HepG2 (cell line): Measurements from ENCODE around the gene CAMSAP1. TPM values are rescaled to one million over a fixed set of nuclear protein-coding genes. Genes with fewer than 3 reads are reported as not detected.

Experiments used
- ARNTL ChIP-seq: sonication (generic); formaldehyde crosslinking; IDR thresholded peaks from 2 replicates; pipeline ENCODE4 v1.4.0; 2020; ENCODE audit warnings: mild to moderate bottlenecking, missing genetic modification reagents
- ASH2L ChIP-seq: fragments of 300-600, 200-600 bp; sonication (generic); IDR thresholded peaks from 2 replicates; pipeline ENCODE4 v1.7.0; 2017; ENCODE audit warnings: low read depth, mild to moderate bottlenecking, moderate library complexity, mixed read lengths, low read length; ENCODE audit not compliant: insufficient read length
- EEA1 ChIP-seq: sonication (generic); formaldehyde crosslinking; IDR thresholded peaks from 2 replicates; pipeline ENCODE4 v1.5.1; 2020; ENCODE audit warnings: mild to moderate bottlenecking, missing genetic modification reagents, borderline replicate concordance
- FOXP1 ChIP-seq, 2 experiments: fragments of 450-650 bp in 1 of 2; IDR thresholded peaks; 2 replicates each; pipeline ENCODE4 v1.6.1; 2017 to 2018; ENCODE audit warnings: antibody characterized with exemption in 1 of 2
- GATAD2A ChIP-seq: IDR thresholded peaks from 2 replicates; pipeline ENCODE4 v1.6.1; 2016
- JDP2 ChIP-seq: sonication (generic); formaldehyde crosslinking; IDR thresholded peaks from 2 replicates; pipeline ENCODE4 v1.8.1; 2022; ENCODE audit warnings: missing genetic modification reagents, borderline replicate concordance
- SNRNP70 ChIP-seq: fragments of 200-400 bp; formaldehyde crosslinking; IDR thresholded peaks from 2 replicates; pipeline ENCODE4 v1.6.1; 2017; ENCODE audit warnings: mild to moderate bottlenecking, low read depth, low read length, moderate library complexity
- SRF ChIP-seq: IDR thresholded peaks from 2 replicates; pipeline ENCODE4 v1.6.1; 2011; ENCODE audit warnings: mild to moderate bottlenecking, low read depth, low read length, moderate library complexity
- ZNF205 ChIP-seq: IDR thresholded peaks from 2 replicates; pipeline ENCODE4 v1.6.1; 2018; ENCODE audit warnings: missing biosample characterization, missing genetic modification reagents
- ZNF530 ChIP-seq: sonication (generic); formaldehyde crosslinking; IDR thresholded peaks from 2 replicates; pipeline ENCODE4 v1.5.0; 2020; ENCODE audit warnings: low read depth, mild to moderate bottlenecking, missing genetic modification reagents
- ZNF746 ChIP-seq: sonication (generic); formaldehyde crosslinking; IDR thresholded peaks from 2 replicates; pipeline ENCODE4 v1.8.0; 2022; ENCODE audit warnings: mild to moderate bottlenecking, missing genetic modification reagents
- polyA plus RNA-seq, 8 experiments: library from polyadenylated mRNA; depleted of rRNA in 3 of 8; stranded (reverse) in 7 of 8; unstranded in 1 of 8; fragments of >200 nt; fragmentation: Illumina TruSeq in 4 of 8; extraction: Trizol in 4 of 8; gene quantifications; 2 replicates each; pipeline versions ENCODE4 v1.2.1 to v1.2.3, GENCODE V29; 2011 to 2016; ENCODE audit warnings: low read depth in 4 of 8, missing spikeins in 1 of 8, mixed read lengths in 1 of 8; ENCODE audit not compliant: insufficient read depth in 1 of 8
- total RNA-seq, 5 experiments: library from RNA; depleted of rRNA; stranded (reverse); fragments of >200 nt; fragmentation: Illumina TruSeq; extraction: Trizol; gene quantifications; 2 replicates each; pipeline ENCODE4 v1.2.3, GENCODE V29; 2016; ENCODE audit warnings: low read depth in 1 of 5
- TF ChIP-seq, protein P1 (sequence below), 2 experiments: fragments of 450-650 bp in 1 of 2; sonication (generic) in 1 of 2; formaldehyde crosslinking in 1 of 2; IDR thresholded peaks; 2 replicates each; pipeline versions ENCODE4 v1.6.1 to v1.8.0; 2016 to 2022; ENCODE audit warnings: antibody characterized with exemption in 1 of 2, mild to moderate bottlenecking in 1 of 2, missing genetic modification reagents in 1 of 2
- TF ChIP-seq, protein P2 (sequence below): IDR thresholded peaks from 2 replicates; pipeline ENCODE4 v1.6.1; 2018; ENCODE audit warnings: missing genetic modification reagents
- TF ChIP-seq, protein P3 (sequence below): IDR thresholded peaks from 2 replicates; pipeline ENCODE4 v1.6.1; 2012; ENCODE audit warnings: low read depth, low read length, improper control_type of control experiment
- TF ChIP-seq, protein P4 (sequence below): fragments of 450-650 bp; IDR thresholded peaks from 2 replicates; pipeline ENCODE4 v1.6.1; 2016

The CAMSAP1 gene
- total and polyA plus RNA-seq, 2 of the 13 experiments (the other 11 are each of a cell fraction or from before 2014, with no cell fraction given): 3.8 to 12.4 TPM

DNA sequence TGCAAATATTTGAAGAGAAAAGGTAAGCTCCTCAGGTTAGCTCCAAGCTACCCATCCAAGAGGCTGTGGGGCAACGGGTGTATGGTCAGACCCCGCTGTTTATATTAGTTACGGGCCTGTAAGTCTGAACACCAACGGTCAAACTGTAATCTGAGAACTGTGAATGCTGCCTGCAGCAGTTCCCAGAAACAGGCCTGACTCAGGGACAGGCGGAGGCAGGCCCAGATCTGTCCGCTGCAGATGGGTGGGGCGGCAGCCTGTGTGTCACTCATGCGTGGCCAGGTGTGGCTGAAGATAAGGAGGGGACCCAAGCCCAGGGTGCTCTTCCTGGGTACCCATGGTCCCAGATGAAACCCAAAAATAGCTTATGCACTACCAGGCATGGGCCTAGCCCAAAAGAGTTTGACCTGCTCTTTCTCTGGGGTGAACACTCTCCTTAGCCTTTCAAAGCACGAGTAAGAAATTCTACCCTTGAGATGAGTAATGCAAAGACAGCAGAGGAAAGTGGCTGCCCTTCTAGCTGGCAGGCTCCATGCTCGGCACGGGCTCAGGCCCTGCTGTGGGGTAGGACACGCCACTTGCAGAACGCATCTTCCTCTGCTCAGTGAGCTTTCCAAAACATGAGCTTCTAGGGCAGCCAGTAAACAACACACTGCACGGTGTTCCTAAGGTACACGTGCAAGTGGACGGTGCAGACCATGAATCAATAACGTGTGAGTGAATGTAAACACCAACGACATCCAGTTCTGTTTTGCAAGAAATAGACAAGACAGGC, 44.7 kb upstream of the CAMSAP1 start (continued):
- TF ChIP-seq ASH2L: no peak
- TF ChIP-seq GATAD2A (CRISPR knock-in tag): peak; percentile 57
- TF ChIP-seq FOXP1 (IDR thresholded peaks at IDR 0.05): peak; percentile 30; the same call in 1 of the 2 replicates
- TF ChIP-seq FOXP1 (CRISPR knock-in tag; IDR thresholded peaks at IDR 0.05): peak; percentile 81
- no peak for TF ChIP-seq SRF
- TF ChIP-seq EEA1 (CRISPR knock-in tag): no peak
- TF ChIP-seq ZNF205: no peak
- no peak for TF ChIP-seq ZNF746 (CRISPR knock-in tag)
- TF ChIP-seq, protein P1, sequence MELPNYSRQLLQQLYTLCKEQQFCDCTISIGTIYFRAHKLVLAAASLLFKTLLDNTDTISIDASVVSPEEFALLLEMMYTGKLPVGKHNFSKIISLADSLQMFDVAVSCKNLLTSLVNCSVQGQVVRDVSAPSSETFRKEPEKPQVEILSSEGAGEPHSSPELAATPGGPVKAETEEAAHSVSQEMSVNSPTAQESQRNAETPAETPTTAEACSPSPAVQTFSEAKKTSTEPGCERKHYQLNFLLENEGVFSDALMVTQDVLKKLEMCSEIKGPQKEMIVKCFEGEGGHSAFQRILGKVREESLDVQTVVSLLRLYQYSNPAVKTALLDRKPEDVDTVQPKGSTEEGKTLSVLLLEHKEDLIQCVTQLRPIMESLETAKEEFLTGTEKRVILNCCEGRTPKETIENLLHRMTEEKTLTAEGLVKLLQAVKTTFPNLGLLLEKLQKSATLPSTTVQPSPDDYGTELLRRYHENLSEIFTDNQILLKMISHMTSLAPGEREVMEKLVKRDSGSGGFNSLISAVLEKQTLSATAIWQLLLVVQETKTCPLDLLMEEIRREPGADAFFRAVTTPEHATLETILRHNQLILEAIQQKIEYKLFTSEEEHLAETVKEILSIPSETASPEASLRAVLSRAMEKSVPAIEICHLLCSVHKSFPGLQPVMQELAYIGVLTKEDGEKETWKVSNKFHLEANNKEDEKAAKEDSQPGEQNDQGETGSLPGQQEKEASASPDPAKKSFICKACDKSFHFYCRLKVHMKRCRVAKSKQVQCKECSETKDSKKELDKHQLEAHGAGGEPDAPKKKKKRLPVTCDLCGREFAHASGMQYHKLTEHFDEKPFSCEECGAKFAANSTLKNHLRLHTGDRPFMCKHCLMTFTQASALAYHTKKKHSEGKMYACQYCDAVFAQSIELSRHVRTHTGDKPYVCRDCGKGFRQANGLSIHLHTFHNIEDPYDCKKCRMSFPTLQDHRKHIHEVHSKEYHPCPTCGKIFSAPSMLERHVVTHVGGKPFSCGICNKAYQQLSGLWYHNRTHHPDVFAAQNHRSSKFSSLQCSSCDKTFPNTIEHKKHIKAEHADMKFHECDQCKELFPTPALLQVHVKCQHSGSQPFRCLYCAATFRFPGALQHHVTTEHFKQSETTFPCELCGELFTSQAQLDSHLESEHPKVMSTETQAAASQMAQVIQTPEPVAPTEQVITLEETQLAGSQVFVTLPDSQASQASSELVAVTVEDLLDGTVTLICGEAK (IDR thresholded peaks at IDR 0.05): no peak
- TF ChIP-seq, protein P1 (CRISPR knock-in tag; IDR thresholded peaks at IDR 0.05): no peak
- TF ChIP-seq SNRNP70: no peak
- TF ChIP-seq JDP2 (CRISPR knock-in tag): no peak
- no peak for TF ChIP-seq ZNF530 (CRISPR knock-in tag)
- peak; percentile 57; the same call in 1 of the 2 replicates for TF ChIP-seq ARNTL (CRISPR knock-in tag)
- TF ChIP-seq, protein P2, sequence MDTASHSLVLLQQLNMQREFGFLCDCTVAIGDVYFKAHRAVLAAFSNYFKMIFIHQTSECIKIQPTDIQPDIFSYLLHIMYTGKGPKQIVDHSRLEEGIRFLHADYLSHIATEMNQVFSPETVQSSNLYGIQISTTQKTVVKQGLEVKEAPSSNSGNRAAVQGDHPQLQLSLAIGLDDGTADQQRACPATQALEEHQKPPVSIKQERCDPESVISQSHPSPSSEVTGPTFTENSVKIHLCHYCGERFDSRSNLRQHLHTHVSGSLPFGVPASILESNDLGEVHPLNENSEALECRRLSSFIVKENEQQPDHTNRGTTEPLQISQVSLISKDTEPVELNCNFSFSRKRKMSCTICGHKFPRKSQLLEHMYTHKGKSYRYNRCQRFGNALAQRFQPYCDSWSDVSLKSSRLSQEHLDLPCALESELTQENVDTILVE (CRISPR knock-in tag): no peak
- TF ChIP-seq, protein P3, sequence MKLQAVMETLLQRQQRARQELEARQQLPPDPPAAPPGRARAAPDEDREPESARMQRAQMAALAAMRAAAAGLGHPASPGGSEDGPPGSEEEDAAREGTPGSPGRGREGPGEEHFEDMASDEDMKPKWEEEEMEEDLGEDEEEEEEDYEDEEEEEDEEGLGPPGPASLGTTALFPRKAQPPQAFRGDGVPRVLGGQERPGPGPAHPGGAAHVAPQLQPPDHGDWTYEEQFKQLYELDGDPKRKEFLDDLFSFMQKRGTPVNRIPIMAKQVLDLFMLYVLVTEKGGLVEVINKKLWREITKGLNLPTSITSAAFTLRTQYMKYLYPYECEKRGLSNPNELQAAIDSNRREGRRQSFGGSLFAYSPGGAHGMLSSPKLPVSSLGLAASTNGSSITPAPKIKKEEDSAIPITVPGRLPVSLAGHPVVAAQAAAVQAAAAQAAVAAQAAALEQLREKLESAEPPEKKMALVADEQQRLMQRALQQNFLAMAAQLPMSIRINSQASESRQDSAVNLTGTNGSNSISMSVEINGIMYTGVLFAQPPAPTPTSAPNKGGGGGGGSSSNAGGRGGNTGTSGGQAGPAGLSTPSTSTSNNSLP: no peak
- TF ChIP-seq, protein P4, sequence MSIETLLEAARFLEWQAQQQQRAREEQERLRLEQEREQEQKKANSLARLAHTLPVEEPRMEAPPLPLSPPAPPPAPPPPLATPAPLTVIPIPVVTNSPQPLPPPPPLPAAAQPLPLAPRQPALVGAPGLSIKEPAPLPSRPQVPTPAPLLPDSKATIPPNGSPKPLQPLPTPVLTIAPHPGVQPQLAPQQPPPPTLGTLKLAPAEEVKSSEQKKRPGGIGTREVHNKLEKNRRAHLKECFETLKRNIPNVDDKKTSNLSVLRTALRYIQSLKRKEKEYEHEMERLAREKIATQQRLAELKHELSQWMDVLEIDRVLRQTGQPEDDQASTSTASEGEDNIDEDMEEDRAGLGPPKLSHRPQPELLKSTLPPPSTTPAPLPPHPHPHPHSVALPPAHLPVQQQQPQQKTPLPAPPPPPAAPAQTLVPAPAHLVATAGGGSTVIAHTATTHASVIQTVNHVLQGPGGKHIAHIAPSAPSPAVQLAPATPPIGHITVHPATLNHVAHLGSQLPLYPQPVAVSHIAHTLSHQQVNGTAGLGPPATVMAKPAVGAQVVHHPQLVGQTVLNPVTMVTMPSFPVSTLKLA: peak; percentile 83
